ENCODE data around the gene LTBP1.
"Not testable (repeated sequence)": the region's sequence is repeated elsewhere in the genome, so short reads cannot be mapped to it uniquely, and the experiment has no call there.

The LTBP1 gene

GRCh38 chr2:33370636-33371265, 424.0 kb downstream of the LTBP1 start:
- no peak for DNase-seq (ENCODE audit: low read depth in 1 of 2, low spot score in 1 of 2)

DNA sequence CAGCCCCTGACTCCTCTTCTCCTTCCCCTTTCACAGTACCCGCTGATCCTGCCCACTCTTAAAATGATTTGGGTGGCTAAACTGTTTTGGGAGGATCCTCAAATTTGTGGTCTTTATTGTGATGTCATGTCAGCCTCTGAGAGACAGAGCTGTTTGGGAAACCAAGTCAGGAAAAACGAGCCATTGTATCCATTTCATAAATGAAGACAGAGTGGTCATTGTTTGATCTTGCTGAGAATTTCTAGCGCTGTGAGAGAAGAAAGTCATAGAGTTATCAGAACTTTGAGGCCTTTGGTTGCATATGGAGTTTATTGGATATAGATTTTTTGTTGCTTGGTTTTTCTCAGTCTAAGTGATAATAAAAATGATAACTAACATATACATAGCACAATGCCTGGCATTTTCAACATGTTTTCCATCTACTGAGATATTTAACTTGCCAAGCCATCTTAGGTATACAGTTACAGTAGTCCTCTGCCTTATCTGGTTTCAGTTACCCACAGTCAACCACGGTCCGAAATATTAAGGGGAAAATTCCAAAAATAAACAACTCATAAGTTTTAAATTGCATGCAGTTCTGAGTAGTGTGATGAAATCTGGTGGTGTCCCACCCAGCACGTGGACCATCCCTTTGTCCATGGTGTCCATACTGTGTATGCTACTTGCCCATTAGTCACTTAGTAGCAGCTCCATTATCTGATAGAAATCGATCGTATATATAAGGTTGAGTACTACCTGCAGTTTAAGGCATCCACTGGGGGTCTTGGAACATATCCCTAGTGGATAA, 424.7 kb downstream of the LTBP1 start:
- no peak for DNase-seq (ENCODE audit: low read depth in 1 of 2, low spot score in 1 of 2)

- DNase-seq (ENCODE audit: low read depth in 1 of 2, low spot score in 1 of 2), result no peak
These were observed 426.3 kb downstream of the LTBP1 start for GRCh38 chr2:33372940-33373553.

DNA sequence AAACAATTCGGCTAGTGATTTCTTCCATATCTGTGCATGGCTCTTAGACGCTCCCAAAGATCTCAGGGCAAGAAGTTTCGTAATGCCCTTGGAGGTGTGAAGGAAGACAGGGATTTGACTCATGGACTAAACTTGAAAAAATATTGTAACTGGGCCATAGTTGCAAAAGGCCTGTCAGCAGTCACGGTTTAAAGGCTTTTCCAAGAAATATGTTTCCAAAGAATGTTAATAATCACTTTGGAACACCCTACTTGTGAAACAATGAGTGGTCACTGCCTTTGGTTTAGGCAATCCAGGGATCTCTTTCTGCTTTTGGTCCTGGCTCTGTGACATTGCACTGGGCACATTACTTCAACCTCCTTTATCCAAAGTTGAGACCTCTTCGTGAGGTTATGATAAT, 427.2 kb downstream of the LTBP1 start:
- no peak for DNase-seq (ENCODE audit: low read depth in 1 of 2, low spot score in 1 of 2)

GRCh38 chr2:33375054-33375453, 428.3 kb downstream of the LTBP1 start:
- no peak for DNase-seq (ENCODE audit: low read depth in 1 of 2, low spot score in 1 of 2)

GRCh38 chr2:33377048-33377447, 430.3 kb downstream of the LTBP1 start:
- no peak for DNase-seq (ENCODE audit: low read depth in 1 of 2, low spot score in 1 of 2)

DNA sequence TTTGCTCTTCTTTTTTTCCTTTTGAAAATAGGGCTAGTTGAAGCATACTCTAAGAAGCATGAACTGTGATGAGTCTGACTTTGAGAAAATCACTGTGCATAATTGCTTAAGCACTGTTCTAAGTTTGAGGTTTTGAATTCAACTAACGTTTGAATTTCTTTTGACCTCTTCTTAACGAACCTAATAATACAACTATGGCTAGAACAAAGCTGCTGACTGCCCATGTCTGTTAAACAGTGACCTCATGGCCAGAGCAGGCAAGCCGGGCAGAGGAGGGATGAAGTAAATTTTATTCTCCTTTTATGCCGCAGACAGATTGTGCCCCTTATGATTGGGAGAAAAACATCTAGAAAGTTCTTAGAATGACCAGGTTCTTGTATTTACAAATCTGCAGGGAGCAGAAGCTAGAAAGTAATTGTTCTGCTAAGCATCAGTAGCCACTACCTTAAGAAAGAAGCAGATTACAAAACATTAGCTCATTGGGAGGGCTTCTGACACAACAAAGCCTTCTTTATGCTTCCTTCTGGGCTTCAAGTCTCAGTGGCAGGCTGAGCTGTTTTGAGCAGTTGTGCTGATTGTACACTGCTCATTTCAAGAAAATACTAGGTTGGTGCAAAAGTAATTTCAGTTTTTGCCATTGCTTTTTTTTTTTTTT, 431.9 kb downstream of the LTBP1 start:
- DNase-seq (ENCODE audit: low read depth in 1 of 2, low spot score in 1 of 2), result no peak

GRCh38 chr2:33380001-33380609, 433.4 kb downstream of the LTBP1 start:
- DNase-seq (ENCODE audit: low read depth in 1 of 2, low spot score in 1 of 2), result no peak

DNA sequence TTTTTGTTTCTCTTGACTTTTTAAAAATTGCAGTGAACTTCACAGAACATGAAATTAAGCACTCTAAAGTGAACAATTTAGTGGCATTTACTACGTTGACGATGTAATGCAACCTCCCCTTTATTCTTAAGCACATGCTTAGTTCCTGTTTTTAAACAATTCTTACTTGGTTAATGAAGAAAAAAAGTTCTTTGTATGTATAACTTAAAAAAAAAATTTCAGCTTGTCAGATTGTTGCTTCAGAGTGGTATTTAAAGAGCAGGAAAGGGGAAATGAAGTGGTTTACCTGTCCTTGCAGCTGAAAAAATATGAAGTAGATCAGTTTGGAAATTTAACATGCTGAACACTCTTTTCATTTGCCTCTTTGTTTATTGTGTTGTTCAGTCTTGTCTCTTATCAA, 434.0 kb downstream of the LTBP1 start:
- DNase-seq (ENCODE audit: low read depth in 1 of 2, low spot score in 1 of 2), result no peak

DNA sequence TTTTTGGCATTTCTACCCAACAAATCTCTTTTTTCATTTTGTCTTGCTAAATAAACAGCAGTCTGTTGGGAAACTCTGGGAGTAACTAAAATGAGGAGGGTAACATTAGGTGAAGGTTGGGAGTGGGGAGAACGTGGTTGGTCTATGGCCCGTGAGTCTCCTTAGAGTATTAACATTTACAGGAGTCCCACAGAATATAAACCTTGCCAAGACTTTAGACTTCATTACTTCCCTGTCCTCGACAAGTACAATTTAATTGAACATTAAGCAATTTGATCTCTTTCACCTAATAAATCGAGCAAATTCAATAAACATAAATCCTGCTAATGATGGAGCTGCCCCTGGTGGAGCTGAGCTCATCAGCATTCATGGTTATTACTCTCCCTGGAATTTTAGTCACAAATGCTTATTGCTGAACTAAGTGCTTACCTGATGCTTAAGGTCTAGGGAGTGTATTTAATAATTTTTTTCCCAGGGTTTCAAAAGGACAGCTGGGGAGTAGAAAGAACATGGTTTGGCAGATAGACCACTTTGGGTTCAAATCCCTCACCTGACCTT, 434.6 kb downstream of the LTBP1 start:
- DNase-seq (ENCODE audit: low read depth in 1 of 2, low spot score in 1 of 2), result no peak

DNA sequence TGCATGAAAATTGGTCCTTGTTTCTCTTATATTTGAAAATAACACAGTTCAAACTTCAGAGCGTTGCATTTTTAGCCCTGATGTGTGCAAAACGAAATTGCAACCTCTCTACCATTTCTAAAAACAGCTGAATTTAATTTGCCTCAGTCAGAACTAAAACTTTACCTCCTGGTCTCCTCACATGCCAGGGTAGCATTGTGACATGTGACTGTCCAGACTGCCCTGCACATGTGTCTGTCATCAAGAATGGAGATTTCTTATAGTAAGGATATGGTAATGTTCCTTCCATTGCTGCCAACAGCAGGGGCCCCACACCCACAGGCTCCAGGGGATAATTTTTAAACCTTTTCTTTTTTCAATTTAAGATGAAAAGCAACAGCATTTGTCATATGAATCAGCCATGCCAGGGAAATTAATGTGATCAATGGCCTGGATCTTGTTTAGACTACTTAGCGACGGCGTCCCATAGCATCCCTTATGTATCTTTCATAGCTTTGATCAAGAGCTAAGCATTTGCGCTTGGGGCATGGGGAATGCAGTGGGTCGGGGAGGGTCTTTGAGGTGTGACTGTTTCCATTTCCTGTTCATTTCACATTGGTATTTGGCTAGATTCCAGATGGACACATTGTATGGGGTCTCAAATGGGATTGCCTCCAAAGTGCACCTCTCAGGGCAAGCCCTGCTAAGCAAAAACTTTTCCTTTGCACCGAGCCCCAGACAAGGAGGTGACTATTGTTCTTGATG, 437.3 kb downstream of the LTBP1 start:
- no peak for DNase-seq (ENCODE audit: low read depth in 1 of 2, low spot score in 1 of 2)

- DNase-seq (ENCODE audit: low read depth in 1 of 2, low spot score in 1 of 2), result no peak
These were observed 437.8 kb downstream of the LTBP1 start for GRCh38 chr2:33384599-33384961.

DNA sequence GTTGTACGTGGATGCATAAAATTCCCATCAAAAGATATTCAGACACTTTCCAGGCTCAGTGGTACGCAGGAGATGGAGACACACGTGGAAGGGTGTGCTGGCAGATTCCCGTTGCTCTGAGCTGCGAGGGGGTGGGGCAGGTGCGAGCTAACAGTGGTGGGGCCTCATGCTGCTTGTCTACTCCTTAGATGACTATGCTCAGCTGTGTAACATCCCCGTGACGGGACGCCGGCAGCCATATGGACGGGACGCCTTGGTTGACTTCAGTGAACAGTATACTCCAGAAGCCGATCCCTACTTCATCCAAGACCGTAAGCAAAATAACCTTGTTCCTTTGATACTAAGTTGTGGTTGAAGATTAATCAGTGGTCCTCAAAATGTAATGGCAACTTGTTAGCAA, 442.2 kb downstream of the LTBP1 start:
- no peak for DNase-seq (ENCODE audit: low read depth in 1 of 2, low spot score in 1 of 2)

DNA sequence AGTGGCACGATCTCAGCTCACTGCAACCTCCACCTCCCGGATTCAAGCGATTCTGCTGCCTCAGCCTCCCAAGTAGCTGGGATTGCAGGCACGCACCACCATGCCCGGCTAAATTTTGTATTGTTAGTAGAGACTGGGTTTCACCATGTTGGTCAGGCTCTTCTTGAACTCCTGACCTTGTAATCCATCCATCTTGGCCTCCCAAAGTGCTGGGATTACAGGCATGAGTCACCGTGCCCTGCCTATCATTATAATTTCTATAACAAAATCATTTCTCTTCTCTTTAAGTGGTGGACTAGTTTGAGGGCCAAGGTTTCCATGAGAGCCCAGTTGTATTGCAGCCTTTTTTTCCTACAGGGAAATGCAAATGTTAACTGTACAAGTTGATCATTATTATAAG, 442.9 kb downstream of the LTBP1 start:
- not testable (repeated sequence) for DNase-seq (ENCODE audit: low read depth in 1 of 2, low spot score in 1 of 2)

DNA sequence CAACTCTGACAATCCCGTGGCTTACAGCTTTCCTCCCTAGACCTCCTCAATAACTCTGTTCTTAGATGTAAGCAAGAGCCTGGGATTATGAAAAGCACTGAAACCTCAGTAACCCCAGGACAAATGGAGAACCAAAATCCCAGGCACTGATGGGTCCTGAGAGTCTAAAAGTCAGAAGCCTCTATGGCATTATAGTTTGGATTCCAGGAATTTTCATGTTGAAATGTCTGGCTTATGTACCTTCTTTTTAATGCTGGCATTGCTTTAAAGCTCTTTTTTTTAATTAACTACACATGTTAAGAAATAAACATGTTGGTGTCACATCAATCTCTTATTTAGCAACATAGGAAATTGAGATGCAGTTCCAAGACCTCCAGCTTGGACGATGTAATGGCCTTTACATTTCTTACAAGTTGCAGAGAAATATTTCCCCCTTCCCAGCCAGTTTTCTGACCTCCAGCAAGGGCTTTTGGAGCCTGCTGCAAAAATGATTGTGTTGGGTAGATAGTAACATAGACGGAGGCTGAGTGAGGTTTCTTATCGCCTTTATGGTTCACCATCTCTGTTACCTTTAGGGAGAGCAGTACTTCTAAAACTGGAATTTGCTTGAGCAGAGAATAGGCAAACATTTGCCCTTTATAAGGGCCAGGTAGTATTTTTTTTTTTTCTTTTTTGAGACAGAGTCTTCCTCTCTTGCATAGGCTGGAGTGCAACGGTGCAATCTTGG, 444.9 kb downstream of the LTBP1 start:
- no peak for DNase-seq (ENCODE audit: low read depth in 1 of 2, low spot score in 1 of 2)

DNA sequence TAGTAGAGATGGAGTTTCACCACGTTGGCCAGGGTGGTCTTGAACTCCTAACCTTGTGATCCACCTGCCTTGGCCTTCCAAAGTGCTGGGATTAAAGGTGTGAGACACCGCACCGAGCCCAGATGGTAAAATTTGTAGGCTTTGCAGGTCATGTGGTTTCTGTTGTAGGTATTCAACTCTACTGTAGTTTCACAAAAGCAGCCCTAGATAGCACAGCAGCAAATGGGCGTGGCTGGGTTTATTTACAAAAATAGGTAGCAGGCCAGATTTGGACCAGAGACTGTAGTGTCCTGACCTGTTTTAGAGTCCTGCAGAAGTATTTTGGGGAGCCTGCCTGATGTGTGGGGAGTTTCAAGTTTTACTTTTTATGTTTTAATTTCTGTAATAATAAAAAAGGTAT, 445.6 kb downstream of the LTBP1 start:
- DNase-seq (ENCODE audit: low read depth in 1 of 2, low spot score in 1 of 2), result no peak

- DNase-seq (ENCODE audit: low read depth in 1 of 2, low spot score in 1 of 2), result no peak
These were observed 448.3 kb downstream of the LTBP1 start for GRCh38 chr2:33395034-33395433.

GRCh38 chr2:33395655-33396249, 449.0 kb downstream of the LTBP1 start:
- no peak for DNase-seq (ENCODE audit: low read depth in 1 of 2, low spot score in 1 of 2)

GRCh38 chr2:33404321-33404720, 457.6 kb downstream of the LTBP1 start:
- no peak for DNase-seq (ENCODE audit: low read depth in 1 of 2, low spot score in 1 of 2)

DNA sequence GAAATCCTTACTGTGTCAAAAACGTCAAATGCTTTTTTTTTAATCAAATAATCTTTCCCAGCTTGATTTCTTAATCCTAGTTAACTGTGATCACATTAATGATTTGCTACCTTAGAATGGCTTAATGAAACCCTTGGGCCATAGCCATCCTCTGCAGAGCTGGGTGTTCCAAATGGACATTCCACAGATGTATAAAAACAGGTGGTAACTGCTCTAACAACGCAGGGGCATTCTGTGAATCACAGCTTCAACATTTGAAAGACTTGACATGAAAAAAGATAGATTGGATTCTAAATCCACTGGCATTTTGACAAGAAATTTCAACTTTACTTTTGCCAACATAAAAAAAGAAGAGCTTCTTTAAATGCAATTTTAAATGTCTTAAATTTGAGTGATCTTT, 459.9 kb downstream of the LTBP1 start:
- DNase-seq (ENCODE audit: low read depth in 1 of 2, low spot score in 1 of 2), result no peak
